ENCODE data around the gene PPARA. TPM values are rescaled to one million over a fixed set of nuclear protein-coding genes. Genes with fewer than 3 reads are reported as not detected.

Gene PPARA
- total and polyA plus RNA-seq, 9 of the 15 experiments (the other 6 are each of a cell fraction or from before 2014, with no cell fraction given) = 0.64 to 5.3 (median 3.5) TPM

- H2AFZ ChIP-seq (ENCODE audit: low read depth, low read length) = peak overlapping the region; percentile 81
- H3K27ac ChIP-seq (ENCODE audit: extremely low read depth, low read depth, low read length) = peak overlapping the region; percentile 19; the same call in 1 of the 3 replicates
- in situ Hi-C loops (cut with MboI) (no loop called here), intact Hi-C loops (cut with micrococcal nuclease) (loop anchor here (10.0 kb wide), 1 partner anchor 94 kb away; no protein-coding TSS in a partner anchor)
- H3K9me1 ChIP-seq (ENCODE audit: control insufficient read depth, insufficient read depth, low read length) = no peaks in the 10 kb centered on the region
- peaks cover 5% of the 10 kb centered on the region; the same call in 2 of the 3 replicates for H3K36me3 ChIP-seq (ENCODE audit: control insufficient read depth, insufficient read depth, low read length)
- H3K4me3 ChIP-seq = peak overlapping the region; percentile 59
- no TSS peak for BruUV-seq (replicated peaks)
- peak; percentile 67 for ATAC-seq
- WGBS (ENCODE audit: insufficient coverage, low coverage, missing lambda C conversion rate) = 0% methylated on average over 22 of the region's 101 CpGs
- peak overlapping the region; percentile 69 to 94 for H3K9ac ChIP-seq (ENCODE audit: insufficient read depth in 1 of 2, low read depth in 2 of 2, low read length in 2 of 2)
- H3K9me3 ChIP-seq (replicated peaks; ENCODE audit: control insufficient read depth, insufficient read depth, low read depth, low read length) = no peaks in the 10 kb centered on the region
- CTCF ChIA-PET (ENCODE audit: low intra/inter-chr PET ratio) = no interaction called here
- peak; percentile 32 to 88 (median 78) for DNase-seq (ENCODE audit: extremely low read depth in 1 of 4, low spot score in 3 of 4)
- 0 out of 3 replicates have a peak, but pooled peaks cover 5% of the 10 kb centered on the region for H3K79me2 ChIP-seq (ENCODE audit: control insufficient read depth, insufficient read depth, low read length)
- peaks cover 6 to 32% of the 10 kb centered on the region in 2 experiments; a peak in 4 of 5 replicates for H3K4me1 ChIP-seq (replicated peaks in 1 of 2; ENCODE audit: control insufficient read depth in 2 of 2, insufficient read depth in 2 of 2, low read length in 2 of 2)
- H3K4me2 ChIP-seq (ENCODE audit: insufficient read depth, low read length) = peak overlapping the region; percentile 76
- peaks cover 9 to 32% of the 10 kb centered on the region in 2 experiments; a peak in 4 of 5 replicates for H3K27me3 ChIP-seq (ENCODE audit: control insufficient read depth in 2 of 2, insufficient read depth in 2 of 2, low read length in 2 of 2)
- POLR2A ChIA-PET = interaction anchor here (0.7 to 1.0 kb wide), 3 partner anchors 9 to 222 kb away, joined by 3 to 5 read pairs (median 3); partner anchors contain the start of gene TTC38
- no peak for FAIRE-seq
- no peaks in the 10 kb centered on the region for H4K20me1 ChIP-seq (replicated peaks; ENCODE audit: control insufficient read depth, insufficient read depth, low read length)
- no peak for TF ChIP-seq ZNF274 (IDR thresholded peaks at IDR 0.05; ENCODE audit: borderline replicate concordance, low read depth, low read length)
- TF ChIP-seq CUX1 (CRISPR knock-in tag; IDR thresholded peaks at IDR 0.05) = no peak
- TF ChIP-seq BRCA1 (IDR thresholded peaks at IDR 0.05) = no peak
- no peak for TF ChIP-seq BRCA1 (CRISPR knock-in tag; IDR thresholded peaks at IDR 0.05)
- no peak for TF ChIP-seq ZNF124 (CRISPR knock-in tag; IDR thresholded peaks at IDR 0.05)
- no peak for TF ChIP-seq ADNP (tag; IDR thresholded peaks at IDR 0.05)
- TF ChIP-seq LARP7 (IDR thresholded peaks at IDR 0.05) = no peak
- TF ChIP-seq ESRRA (IDR thresholded peaks at IDR 0.05; ENCODE audit: borderline replicate concordance, low read depth) = no peak
- no peak for TF ChIP-seq SNIP1 (IDR thresholded peaks at IDR 0.05; ENCODE audit: low read depth)
- TF ChIP-seq MCM5 (IDR thresholded peaks at IDR 0.05; ENCODE audit: low read depth) = no peak
- TF ChIP-seq ZNF253 (CRISPR knock-in tag; conservative IDR thresholded peaks at IDR 0.05) = no peak
- no peak for TF ChIP-seq ELF2 (CRISPR knock-in tag; IDR thresholded peaks at IDR 0.05)
- peak; percentile 65 to 69 for TF ChIP-seq NRF1 (conservative IDR thresholded peaks at IDR 0.05 in 1 of 2, IDR thresholded peaks at IDR 0.05 in 1 of 2)
- TF ChIP-seq ERF (CRISPR knock-in tag; IDR thresholded peaks at IDR 0.05) = no peak
- peak; percentile 28; the same call in 1 of the 2 replicates for TF ChIP-seq MTA3 (IDR thresholded peaks at IDR 0.05; ENCODE audit: borderline replicate concordance)
- TF ChIP-seq NR0B1 (IDR thresholded peaks at IDR 0.05; ENCODE audit: partially characterized antibody) = no peak
Observed at GRCh38 chr22:46150655-46151477, 540 bp downstream of the PPARA start.

Measured in K562 (cell line).